Fibroblast of skin of left quadriceps (primary cell): ENCODE results near the gene ASNSD1.
"Not testable (repeated sequence)": the region's sequence is repeated elsewhere in the genome, so short reads cannot be mapped to it uniquely, and the experiment has no call there.

Source experiments
- DNase-seq, 2 experiments: peaks; one replicate each; pipeline ENCODE4 v3.0.0-alpha.2; 2013; ENCODE audit warnings: low read depth in 2 of 2

The ASNSD1 gene

GRCh38 chr2:189646521-189646920 is 14.7 kb upstream of the ASNSD1 start:
- DNase-seq, result no peak

- DNase-seq, result no peak
These were observed 12.3 kb upstream of the ASNSD1 start for GRCh38 chr2:189648846-189649509.

GRCh38 chr2:189651284-189651683 is 10.0 kb upstream of the ASNSD1 start:
- DNase-seq, result no peak

- DNase-seq, result not testable (repeated sequence)
These were observed 7.8 kb upstream of the ASNSD1 start for GRCh38 chr2:189653464-189653863.

- no peak for DNase-seq
These were observed 6.6 kb upstream of the ASNSD1 start for GRCh38 chr2:189654641-189655040.

GRCh38 chr2:189657867-189658266 is 3.4 kb upstream of the ASNSD1 start:
- DNase-seq, result no peak

- no peak for DNase-seq
These were observed 2.7 kb upstream of the ASNSD1 start for GRCh38 chr2:189658306-189659212.

- DNase-seq, result no peak
These were observed 1.5 kb upstream of the ASNSD1 start for GRCh38 chr2:189659734-189660133.

- DNase-seq, result no peak
These were observed 484 bp upstream of the ASNSD1 start for GRCh38 chr2:189660803-189661147.

- DNase-seq, result no peak
These were observed 680 bp downstream of the ASNSD1 start for GRCh38 chr2:189661957-189662321.

GRCh38 chr2:189662669-189663226 is 1.5 kb downstream of the ASNSD1 start:
- DNase-seq, result no peak

- DNase-seq, result not testable (repeated sequence)
These were observed 2.1 kb downstream of the ASNSD1 start for GRCh38 chr2:189663319-189663718.

- no peak for DNase-seq
These were observed 8.7 kb downstream of the ASNSD1 start for GRCh38 chr2:189669913-189670312.

GRCh38 chr2:189673661-189674373 is 12.6 kb downstream of the ASNSD1 start:
- DNase-seq, result no peak

- peak; percentile 73 to 74 for DNase-seq
These were observed 13.3 kb downstream of the ASNSD1 start, which contains the start of gene ANKAR for GRCh38 chr2:189674374-189675112. Gene ANKAR, plus strand, starts transcription at chr2:189674670. Its CDS starts 1,821 bp downstream, at chr2:189676491.

- DNase-seq, result no peak
These were observed 15.2 kb downstream of the ASNSD1 start for GRCh38 chr2:189676471-189676870.

- no peak for DNase-seq
These were observed 18.0 kb downstream of the ASNSD1 start for GRCh38 chr2:189679226-189679625.

- DNase-seq, result no peak
These were observed 19.9 kb downstream of the ASNSD1 start for GRCh38 chr2:189681203-189681602.

- no peak for DNase-seq
These were observed 20.6 kb downstream of the ASNSD1 start for GRCh38 chr2:189681903-189682302.

- no peak for DNase-seq
These were observed 22.1 kb downstream of the ASNSD1 start for GRCh38 chr2:189683348-189683747.

- DNase-seq, result no peak
These were observed 23.6 kb downstream of the ASNSD1 start for GRCh38 chr2:189684811-189685210.
